Tracheal epithelial cell (primary cell): ENCODE results near the gene COX7C. TPM values are rescaled to one million over a fixed set of nuclear protein-coding genes. Genes with fewer than 3 reads are reported as not detected.

Experiments
- total RNA-seq: library from RNA; depleted of rRNA; stranded (reverse); fragments of >200 nt; gene quantifications from 2 replicates; pipeline ENCODE4 v1.2.1, GENCODE V29; 2014

The COX7C gene
- 255 and 301 TPM in 2 replicates for total RNA-seq

GRCh38 chr5:86617756-86618576 lies at the start of gene COX7C:
Gene COX7C, plus strand, starts transcription at chr5:86617941. Its CDS starts 115 bp downstream, at chr5:86618056.

